Fibroblast of lung (primary cell): ENCODE results near the gene LDLRAD4.

Source experiments
- EZH2 ChIP-seq: IDR thresholded peaks from 2 replicates; pipeline ENCODE4 v1.5.1; 2012; ENCODE audit warnings: low read length, control low read depth, mild to moderate bottlenecking; ENCODE audit errors: missing control alignments
- TF ChIP-seq, protein P1 (sequence below), 2 donors: IDR thresholded peaks in 1 of 2; conservative IDR thresholded peaks in 1 of 2; 1 replicate in 1 of 2; 2 replicates in 1 of 2; pipeline ENCODE4 v1.5.1; 2011 to 2012; ENCODE audit warnings: low read length in 2 of 2, control low read depth in 1 of 2, inconsistent platforms in 1 of 2, low read depth in 1 of 2, mild to moderate bottlenecking in 1 of 2

DNA sequence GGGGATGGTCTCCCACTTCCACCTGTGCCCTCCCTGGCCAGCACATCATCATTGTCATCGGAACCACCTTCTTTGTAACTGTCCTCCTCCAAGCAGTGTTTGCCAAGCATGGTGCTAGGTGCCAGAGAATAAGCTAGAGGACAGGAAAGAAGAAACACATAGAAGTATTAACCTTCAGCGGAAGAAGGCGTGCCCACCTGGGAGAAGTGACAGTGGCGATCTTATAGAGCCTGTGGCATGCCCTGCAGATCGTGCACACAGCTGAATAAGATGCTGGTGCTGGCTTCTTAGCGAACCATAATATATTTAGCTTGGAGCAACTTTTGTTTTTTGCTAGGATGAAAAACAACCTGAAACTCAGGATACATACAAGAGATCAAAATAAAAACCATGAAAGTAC, 359.8 kb downstream of the LDLRAD4 start:
- TF ChIP-seq, protein P1, sequence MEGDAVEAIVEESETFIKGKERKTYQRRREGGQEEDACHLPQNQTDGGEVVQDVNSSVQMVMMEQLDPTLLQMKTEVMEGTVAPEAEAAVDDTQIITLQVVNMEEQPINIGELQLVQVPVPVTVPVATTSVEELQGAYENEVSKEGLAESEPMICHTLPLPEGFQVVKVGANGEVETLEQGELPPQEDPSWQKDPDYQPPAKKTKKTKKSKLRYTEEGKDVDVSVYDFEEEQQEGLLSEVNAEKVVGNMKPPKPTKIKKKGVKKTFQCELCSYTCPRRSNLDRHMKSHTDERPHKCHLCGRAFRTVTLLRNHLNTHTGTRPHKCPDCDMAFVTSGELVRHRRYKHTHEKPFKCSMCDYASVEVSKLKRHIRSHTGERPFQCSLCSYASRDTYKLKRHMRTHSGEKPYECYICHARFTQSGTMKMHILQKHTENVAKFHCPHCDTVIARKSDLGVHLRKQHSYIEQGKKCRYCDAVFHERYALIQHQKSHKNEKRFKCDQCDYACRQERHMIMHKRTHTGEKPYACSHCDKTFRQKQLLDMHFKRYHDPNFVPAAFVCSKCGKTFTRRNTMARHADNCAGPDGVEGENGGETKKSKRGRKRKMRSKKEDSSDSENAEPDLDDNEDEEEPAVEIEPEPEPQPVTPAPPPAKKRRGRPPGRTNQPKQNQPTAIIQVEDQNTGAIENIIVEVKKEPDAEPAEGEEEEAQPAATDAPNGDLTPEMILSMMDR (conservative IDR thresholded peaks at IDR 0.05 in 1 of 2, IDR thresholded peaks at IDR 0.05 in 1 of 2; ENCODE audit: low read depth in 1 of 2, low read length in 2 of 2): no peak
- TF ChIP-seq EZH2: no peak
